Fibroblast of the conjunctiva (primary cell): ENCODE results near the gene PLCL2.

Source experiments
- DNase-seq: peaks from one replicate; pipeline ENCODE4 v3.0.0-alpha.2; 2010; ENCODE audit warnings: low read depth

PLCL2 gene

GRCh38 chr3:16893618-16894200 lies 9.0 kb downstream of the PLCL2 start:
- no peak for DNase-seq

GRCh38 chr3:16896094-16896627 lies 11.4 kb downstream of the PLCL2 start:
- DNase-seq, result no peak

- no peak for DNase-seq
Measured at GRCh38 chr3:16896820-16897219, 12.1 kb downstream of the PLCL2 start.

- no peak for DNase-seq
Measured at GRCh38 chr3:16897254-16897926, 12.6 kb downstream of the PLCL2 start.

- DNase-seq, result no peak
Measured at GRCh38 chr3:16898595-16899395, 14.0 kb downstream of the PLCL2 start.

GRCh38 chr3:16899919-16900318 lies 15.2 kb downstream of the PLCL2 start:
- DNase-seq, result no peak

GRCh38 chr3:16900779-16901440 lies 16.2 kb downstream of the PLCL2 start:
- DNase-seq, result no peak

- DNase-seq, result no peak
Measured at GRCh38 chr3:16904423-16905417, 20.0 kb downstream of the PLCL2 start.

- DNase-seq, result no peak
Measured at GRCh38 chr3:16905704-16906103, 20.9 kb downstream of the PLCL2 start.

- DNase-seq, result no peak
Measured at GRCh38 chr3:16906682-16907081, 21.9 kb downstream of the PLCL2 start.

- DNase-seq, result no peak
Measured at GRCh38 chr3:16907243-16907642, 22.5 kb downstream of the PLCL2 start.

- no peak for DNase-seq
Measured at GRCh38 chr3:16908016-16908807, 23.5 kb downstream of the PLCL2 start.

GRCh38 chr3:16908896-16909295 lies 24.1 kb downstream of the PLCL2 start:
- no peak for DNase-seq

GRCh38 chr3:16909802-16910201 lies 25.0 kb downstream of the PLCL2 start:
- DNase-seq, result no peak

- DNase-seq, result no peak
Measured at GRCh38 chr3:16910207-16910606, 25.5 kb downstream of the PLCL2 start.

GRCh38 chr3:16911916-16912315 lies 27.2 kb downstream of the PLCL2 start:
- DNase-seq, result no peak

- no peak for DNase-seq
Measured at GRCh38 chr3:16912400-16913263, 27.9 kb downstream of the PLCL2 start.

GRCh38 chr3:16913264-16913580 lies 28.5 kb downstream of the PLCL2 start:
- DNase-seq, result no peak

GRCh38 chr3:16916840-16917239 lies 32.1 kb downstream of the PLCL2 start:
- DNase-seq, result no peak
